NCI-H82 treated with DMSO at 0.1 percent for 48 hours (cell line): ENCODE results near the gene RPN1.
"Not testable (repeated sequence)": the region's sequence is repeated elsewhere in the genome, so short reads cannot be mapped to it uniquely, and the experiment has no call there.

Source experiments
- DNase-seq: peaks from one replicate; lab custom pipeline; 2025; ENCODE audit not compliant: unreplicated experiment; lab: John Stamatoyannopoulos, UW

Gene RPN1

GRCh38 chr3:128613083-128613829, 37.4 kb downstream of the RPN1 start:
- no peak for DNase-seq

GRCh38 chr3:128610451-128611070, 40.1 kb downstream of the RPN1 start:
- DNase-seq, result no peak

- no peak for DNase-seq
Observed at GRCh38 chr3:128609294-128609693, 41.3 kb downstream of the RPN1 start.

- DNase-seq, result no peak
Observed at GRCh38 chr3:128607710-128608048, 42.9 kb downstream of the RPN1 start.

GRCh38 chr3:128606094-128606493, 44.5 kb downstream of the RPN1 start:
- DNase-seq, result no peak

GRCh38 chr3:128605091-128606046, 45.2 kb downstream of the RPN1 start:
- no peak for DNase-seq

- no peak for DNase-seq
Observed at GRCh38 chr3:128603811-128604775, 46.5 kb downstream of the RPN1 start.

GRCh38 chr3:128603313-128603712, 47.3 kb downstream of the RPN1 start:
- DNase-seq, result no peak

GRCh38 chr3:128598884-128599664, 51.5 kb downstream of the RPN1 start:
- no peak for DNase-seq

- DNase-seq, result no peak
Observed at GRCh38 chr3:128597900-128598299, 52.7 kb downstream of the RPN1 start.

- no peak for DNase-seq
Observed at GRCh38 chr3:128592864-128593263, 57.8 kb downstream of the RPN1 start.

GRCh38 chr3:128591738-128592426, 58.7 kb downstream of the RPN1 start:
- no peak for DNase-seq

- DNase-seq, result no peak
Observed at GRCh38 chr3:128590948-128591347, 59.7 kb downstream of the RPN1 start.

- not testable (repeated sequence) for DNase-seq
Observed at GRCh38 chr3:128589985-128590384, 60.6 kb downstream of the RPN1 start.

- no peak for DNase-seq
Observed at GRCh38 chr3:128588147-128588546, 62.5 kb downstream of the RPN1 start.

- no peak for DNase-seq
Observed at GRCh38 chr3:128587391-128587790, 63.2 kb downstream of the RPN1 start.

GRCh38 chr3:128586932-128587331, 63.7 kb downstream of the RPN1 start:
- not testable (repeated sequence) for DNase-seq

- DNase-seq, result not testable (repeated sequence)
Observed at GRCh38 chr3:128586391-128586790, 64.2 kb downstream of the RPN1 start.

GRCh38 chr3:128585974-128586373, 64.6 kb downstream of the RPN1 start:
- no peak for DNase-seq
